HG03457 (cell line): Measurements from ENCODE around the gene KLHL30.

Source experiments
- ATAC-seq: cut with Tn5 transposase; IDR thresholded peaks from one replicate; pipeline ENCODE4 v1.9.1; 2021; ENCODE audit warnings: moderate number of reproducible peaks; ENCODE audit not compliant: unreplicated experiment

The KLHL30 gene

DNA sequence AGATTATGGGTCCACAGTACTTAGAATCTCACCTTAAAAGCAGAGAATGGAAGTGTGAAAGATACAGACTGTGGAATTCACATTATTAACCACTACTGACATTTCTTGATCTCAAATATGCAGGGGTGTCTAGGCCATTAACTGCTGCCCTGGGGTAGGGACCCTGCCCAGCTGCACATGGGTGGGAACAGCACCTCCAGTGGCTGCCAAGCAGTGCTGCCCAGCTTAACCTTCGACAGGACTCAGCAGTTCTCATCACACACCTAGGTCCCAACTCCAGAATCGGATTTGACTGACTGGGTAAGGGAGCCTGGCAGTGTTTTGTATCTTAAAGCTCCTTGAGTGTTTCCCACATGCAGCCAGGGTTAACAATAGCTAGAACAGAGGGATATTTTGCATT lies 35.2 kb downstream of the KLHL30 start:
- no peak for ATAC-seq

- no peak for ATAC-seq
These were observed 35.8 kb downstream of the KLHL30 start for GRCh38 chr2:238174291-238174690.

- ATAC-seq, result no peak
These were observed 36.2 kb downstream of the KLHL30 start for GRCh38 chr2:238174701-238175100.

DNA sequence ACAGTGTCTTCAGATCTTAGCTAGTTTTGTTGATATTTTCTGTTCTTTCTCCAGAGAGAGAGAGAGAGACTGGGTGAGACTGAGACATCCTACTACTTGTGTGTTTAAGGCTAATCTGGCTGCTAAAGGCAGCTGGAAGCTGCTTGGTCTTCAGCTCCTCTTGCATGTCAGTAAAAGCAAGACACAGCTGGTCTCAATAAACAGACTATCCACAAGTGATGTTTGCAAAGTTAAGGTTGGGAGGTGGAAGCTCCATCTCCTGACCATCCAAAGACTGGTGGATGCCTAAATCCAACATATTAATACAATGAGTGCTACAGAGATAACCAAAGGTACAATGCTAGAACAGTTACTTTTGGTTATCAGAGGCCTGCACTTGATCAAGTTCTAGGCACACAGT lies 38.1 kb downstream of the KLHL30 start:
- ATAC-seq, result no peak

DNA sequence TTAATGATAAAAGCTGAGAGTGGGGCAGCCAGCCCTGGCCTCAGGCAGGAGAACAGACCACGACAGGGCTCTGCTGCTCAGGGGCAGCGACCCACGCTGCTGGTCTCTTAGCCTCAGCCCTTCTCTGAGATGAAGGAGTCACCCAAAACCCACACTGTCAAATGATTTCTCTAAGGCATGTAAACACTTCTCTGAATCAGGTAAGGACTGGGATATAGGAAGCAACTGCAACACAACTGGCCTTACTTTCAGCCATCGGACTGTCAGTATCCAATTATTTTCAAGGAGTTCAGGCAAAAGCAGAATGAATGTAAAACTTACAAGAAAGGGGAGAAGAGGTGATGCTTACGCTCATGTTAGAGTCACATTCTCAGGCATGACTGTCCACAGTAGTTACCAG lies 42.1 kb downstream of the KLHL30 start:
- ATAC-seq, result no peak

GRCh38 chr2:238182362-238182761 lies 43.9 kb downstream of the KLHL30 start:
- no peak for ATAC-seq

- no peak for ATAC-seq
These were observed 45.4 kb downstream of the KLHL30 start for GRCh38 chr2:238183821-238184220.

- ATAC-seq, result no peak
These were observed 49.4 kb downstream of the KLHL30 start for GRCh38 chr2:238187618-238188548.

- no peak for ATAC-seq
These were observed 52.0 kb downstream of the KLHL30 start for GRCh38 chr2:238190445-238190844.
